Testis (tissue), 3 donors: Measurements from ENCODE around the gene OBSCN. TPM values are rescaled to one million over a fixed set of nuclear protein-coding genes. Genes with fewer than 3 reads are reported as not detected.

Experiments
- DNase-seq: peaks from one replicate; pipeline ENCODE4 v3.0.0-alpha.2; 2019
- H3K27ac ChIP-seq, 2 donors: fragments of 200-600 bp; sonication (generic); one replicate each; pipeline ENCODE4 v1.5.1; 2019
- H3K27me3 ChIP-seq: fragments of 200-600 bp; sonication (generic); one replicate; pipeline ENCODE4 v1.5.1; 2019
- H3K36me3 ChIP-seq: fragments of 200-600 bp; sonication (generic); one replicate; pipeline ENCODE4 v1.5.1; 2017; ENCODE audit warnings: low read depth; ENCODE audit errors: missing control alignments
- H3K4me1 ChIP-seq: fragments of 200-600 bp; sonication (generic); one replicate; pipeline ENCODE4 v1.5.1; 2019
- H3K4me3 ChIP-seq, 2 donors: fragments of 200-600 bp; sonication (generic); one replicate each; pipeline ENCODE4 v1.5.1; 2017 to 2019
- H3K9me3 ChIP-seq: fragments of 200-600 bp; sonication (generic); one replicate; pipeline ENCODE4 v1.5.1; 2017
- POLR2A ChIP-seq: fragments of 450-650 bp; IDR thresholded peaks from one replicate; pipeline ENCODE4 v1.6.1; 2017; ENCODE audit warnings: antibody characterized with exemption, mild to moderate bottlenecking, moderate library complexity
- WGBS, 2 donors: methylation state at CpG; one replicate each; pipeline ENCODE4 v1.1.5; 2018; 5-methylcytosine and 5-hydroxymethylcytosine counted together
- intact Hi-C: fragments of 100-400 bp; cut with DNase I; formaldehyde crosslinking; loops from one replicate; pipeline ENCODE4 v1.15.1; 2023; ENCODE audit warnings: low total_unique reads
- polyA plus RNA-seq: library from polyadenylated mRNA; stranded (reverse); fragments of 350-450 nt; fragmentation: Illumina TruSeq; extraction: RNeasy Lipid Tissue Mini Kit (QIAGEN cat#74804); gene quantifications from one replicate; pipeline ENCODE4 v1.2.3, GENCODE V29; 2014; ENCODE audit warnings: low read depth, low replicate concordance; ENCODE audit not compliant: insufficient read depth
- total RNA-seq, 2 donors: library from RNA; depleted of rRNA; stranded (reverse); fragments of >200 nt; gene quantifications; one replicate each; pipeline ENCODE4 v1.2.3, GENCODE V29; 2016
- TF ChIP-seq, protein P1 (sequence below), 3 experiments: fragments of 450-650 bp in 2 of 3; fragments of 200-600 bp in 1 of 3; sonication (generic) in 1 of 3; IDR thresholded peaks; one replicate each; pipeline ENCODE4 v1.5.1; 2016 to 2019; ENCODE audit warnings: antibody characterized with exemption in 3 of 3, mild to moderate bottlenecking in 2 of 3, moderate library complexity in 1 of 3

Gene OBSCN
- total and polyA plus RNA-seq, 3 donors from 2014 or later = 8.3 to 30.0 (median 28.6) TPM

DNA sequence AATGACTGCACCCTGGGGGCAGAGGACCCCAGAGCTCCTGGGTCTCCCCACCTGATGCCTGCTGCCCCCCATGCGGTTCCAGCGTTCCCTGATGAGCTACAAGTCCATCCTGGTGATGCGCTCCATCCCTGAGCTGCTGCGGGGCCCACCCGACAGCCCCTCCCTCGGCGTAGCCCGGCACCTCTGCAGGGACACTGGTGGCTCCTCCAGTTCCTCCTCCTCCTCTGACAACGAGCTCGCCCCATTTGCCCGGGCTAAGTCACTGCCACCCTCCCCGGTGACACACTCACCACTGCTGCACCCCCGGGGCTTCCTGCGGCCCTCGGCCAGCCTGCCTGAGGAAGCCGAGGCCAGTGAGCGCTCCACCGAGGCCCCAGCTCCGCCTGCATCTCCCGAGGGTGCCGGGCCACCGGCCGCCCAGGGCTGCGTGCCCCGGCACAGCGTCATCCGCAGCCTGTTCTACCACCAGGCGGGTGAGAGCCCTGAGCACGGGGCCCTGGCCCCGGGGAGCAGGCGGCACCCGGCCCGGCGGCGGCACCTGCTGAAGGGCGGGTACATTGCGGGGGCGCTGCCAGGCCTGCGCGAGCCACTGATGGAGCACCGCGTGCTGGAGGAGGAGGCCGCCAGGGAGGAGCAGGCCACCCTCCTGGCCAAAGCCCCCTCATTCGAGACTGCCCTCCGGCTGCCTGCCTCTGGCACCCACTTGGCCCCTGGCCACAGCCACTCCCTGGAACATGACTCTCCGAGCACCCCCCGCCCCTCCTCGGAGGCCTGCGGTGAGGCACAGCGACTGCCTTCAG, 163.3 kb downstream of the OBSCN start:
- Histone ChIP-seq H3K36me3 (no peaks in the 10 kb centered on the region), H3K27me3 (no peaks in the 10 kb centered on the region), H3K9me3 (no peaks in the 10 kb centered on the region), H3K4me3 (no peak overlapping the region), H3K4me1 (peaks cover 38% of the 10 kb centered on the region), H3K27ac (no peak overlapping the region)
- TF ChIP-seq, protein P1, sequence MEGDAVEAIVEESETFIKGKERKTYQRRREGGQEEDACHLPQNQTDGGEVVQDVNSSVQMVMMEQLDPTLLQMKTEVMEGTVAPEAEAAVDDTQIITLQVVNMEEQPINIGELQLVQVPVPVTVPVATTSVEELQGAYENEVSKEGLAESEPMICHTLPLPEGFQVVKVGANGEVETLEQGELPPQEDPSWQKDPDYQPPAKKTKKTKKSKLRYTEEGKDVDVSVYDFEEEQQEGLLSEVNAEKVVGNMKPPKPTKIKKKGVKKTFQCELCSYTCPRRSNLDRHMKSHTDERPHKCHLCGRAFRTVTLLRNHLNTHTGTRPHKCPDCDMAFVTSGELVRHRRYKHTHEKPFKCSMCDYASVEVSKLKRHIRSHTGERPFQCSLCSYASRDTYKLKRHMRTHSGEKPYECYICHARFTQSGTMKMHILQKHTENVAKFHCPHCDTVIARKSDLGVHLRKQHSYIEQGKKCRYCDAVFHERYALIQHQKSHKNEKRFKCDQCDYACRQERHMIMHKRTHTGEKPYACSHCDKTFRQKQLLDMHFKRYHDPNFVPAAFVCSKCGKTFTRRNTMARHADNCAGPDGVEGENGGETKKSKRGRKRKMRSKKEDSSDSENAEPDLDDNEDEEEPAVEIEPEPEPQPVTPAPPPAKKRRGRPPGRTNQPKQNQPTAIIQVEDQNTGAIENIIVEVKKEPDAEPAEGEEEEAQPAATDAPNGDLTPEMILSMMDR (IDR thresholded peaks at IDR 0.05) = no peak
- TF ChIP-seq POLR2A = no peak
- intact Hi-C loops = no loop called here
- 89 to 90% methylated on average over 12 to 47 of the region's 50 CpGs for WGBS, 2 donors
- DNase-seq = no peak

DNA sequence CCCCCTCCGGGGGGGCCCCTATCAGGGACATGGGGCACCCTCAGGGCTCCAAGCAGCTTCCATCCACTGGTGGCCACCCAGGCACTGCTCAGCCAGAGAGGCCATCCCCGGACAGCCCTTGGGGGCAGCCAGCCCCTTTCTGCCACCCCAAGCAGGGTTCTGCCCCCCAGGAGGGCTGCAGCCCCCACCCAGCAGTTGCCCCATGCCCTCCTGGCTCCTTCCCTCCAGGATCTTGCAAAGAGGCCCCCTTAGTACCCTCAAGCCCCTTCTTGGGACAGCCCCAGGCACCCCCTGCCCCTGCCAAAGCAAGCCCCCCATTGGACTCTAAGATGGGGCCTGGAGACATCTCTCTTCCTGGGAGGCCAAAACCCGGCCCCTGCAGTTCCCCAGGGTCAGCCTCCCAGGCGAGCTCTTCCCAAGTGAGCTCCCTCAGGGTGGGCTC, 163.9 kb downstream of the OBSCN start:
- H3K4me3 ChIP-seq = no peak overlapping the region
- H3K36me3 ChIP-seq = no peaks in the 10 kb centered on the region
- TF ChIP-seq POLR2A = no peak
- TF ChIP-seq, protein P1 (IDR thresholded peaks at IDR 0.05) = no peak
- H3K9me3 ChIP-seq = no peaks in the 10 kb centered on the region
- H3K27ac ChIP-seq = no peak overlapping the region
- intact Hi-C loops = no loop called here
- peaks cover 38% of the 10 kb centered on the region for H3K4me1 ChIP-seq
- DNase-seq = no peak
- H3K27me3 ChIP-seq = no peaks in the 10 kb centered on the region
- 85% methylated on average over 4 of the region's 4 CpGs; no CpG with 5 or more reads in 1 of the 2 donors for WGBS, 2 donors

DNA sequence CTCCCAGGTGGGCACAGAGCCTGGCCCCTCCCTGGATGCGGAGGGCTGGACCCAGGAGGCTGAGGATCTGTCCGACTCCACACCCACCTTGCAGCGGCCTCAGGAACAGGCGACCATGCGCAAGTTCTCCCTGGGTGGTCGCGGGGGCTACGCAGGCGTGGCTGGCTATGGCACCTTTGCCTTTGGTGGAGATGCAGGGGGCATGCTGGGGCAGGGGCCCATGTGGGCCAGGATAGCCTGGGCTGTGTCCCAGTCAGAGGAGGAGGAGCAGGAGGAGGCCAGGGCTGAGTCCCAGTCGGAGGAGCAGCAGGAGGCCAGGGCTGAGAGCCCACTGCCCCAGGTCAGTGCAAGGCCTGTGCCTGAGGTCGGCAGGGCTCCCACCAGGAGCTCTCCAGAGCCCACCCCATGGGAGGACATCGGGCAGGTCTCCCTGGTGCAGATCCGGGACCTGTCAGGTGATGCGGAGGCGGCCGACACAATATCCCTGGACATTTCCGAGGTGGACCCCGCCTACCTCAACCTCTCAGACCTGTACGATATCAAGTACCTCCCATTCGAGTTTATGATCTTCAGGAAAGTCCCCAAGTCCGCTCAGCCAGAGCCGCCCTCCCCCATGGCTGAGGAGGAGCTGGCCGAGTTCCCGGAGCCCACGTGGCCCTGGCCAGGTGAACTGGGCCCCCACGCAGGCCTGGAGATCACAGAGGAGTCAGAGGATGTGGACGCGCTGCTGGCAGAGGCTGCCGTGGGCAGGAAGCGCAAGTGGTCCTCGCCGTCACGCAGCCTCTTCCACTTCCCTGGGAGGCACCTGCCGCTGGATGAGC, 164.5 kb downstream of the OBSCN start:
- H3K4me3 ChIP-seq = no peak overlapping the region
- TF ChIP-seq, protein P1 (IDR thresholded peaks at IDR 0.05) = no peak
- TF ChIP-seq POLR2A = no peak
- WGBS, 2 donors = 55 to 100% methylated on average over 3 to 34 of the region's 34 CpGs
- DNase-seq = peak; percentile 46
- H3K27ac ChIP-seq = no peak overlapping the region
- intact Hi-C loops = no loop called here
- H3K36me3 ChIP-seq = no peaks in the 10 kb centered on the region
- H3K27me3 ChIP-seq = no peaks in the 10 kb centered on the region
- no peaks in the 10 kb centered on the region for H3K9me3 ChIP-seq
- peaks cover 37% of the 10 kb centered on the region for H3K4me1 ChIP-seq

DNA sequence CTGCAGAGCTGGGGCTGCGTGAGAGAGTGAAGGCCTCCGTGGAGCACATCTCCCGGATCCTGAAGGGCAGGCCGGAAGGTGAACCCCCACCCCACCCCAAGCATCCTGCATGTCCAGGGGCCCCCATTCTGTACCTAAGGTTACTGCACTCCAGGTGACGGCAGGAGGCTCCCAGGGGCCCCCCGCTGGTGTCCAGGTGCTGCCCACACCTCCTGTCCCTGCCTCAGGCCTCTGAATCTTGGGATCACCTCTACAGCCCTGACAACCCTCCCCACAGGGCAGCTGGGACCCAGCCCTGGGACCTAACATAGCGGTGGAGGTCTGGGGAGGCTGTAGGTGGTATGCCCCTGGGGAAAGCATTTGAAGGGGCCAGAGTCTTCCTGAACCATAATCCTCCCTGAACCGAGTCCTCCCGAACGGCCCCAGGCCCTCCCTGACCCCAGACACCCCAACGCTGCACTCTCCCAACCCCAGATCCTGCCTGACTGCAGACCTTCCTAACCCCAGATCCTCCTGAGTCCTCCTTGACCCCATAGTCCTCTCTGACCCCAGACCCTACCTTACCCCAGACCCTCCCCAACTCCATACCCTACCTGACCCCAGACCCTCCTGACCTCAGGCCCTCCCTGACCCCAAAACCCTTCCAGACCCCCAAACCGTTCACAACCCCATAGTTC, 165.3 kb downstream of the OBSCN start:
- H3K27me3 ChIP-seq = no peaks in the 10 kb centered on the region
- no peak for DNase-seq
- H3K4me3 ChIP-seq = no peak overlapping the region
- intact Hi-C loops = no loop called here
- H3K27ac ChIP-seq = no peak overlapping the region
- H3K9me3 ChIP-seq = no peaks in the 10 kb centered on the region
- no peak for TF ChIP-seq POLR2A
- peaks cover 31% of the 10 kb centered on the region for H3K4me1 ChIP-seq
- no peaks in the 10 kb centered on the region for H3K36me3 ChIP-seq
- WGBS, 2 donors = 71 to 85% methylated on average over 5 to 12 of the region's 12 CpGs
